GM10266 (cell line): ENCODE measurements around the gene NRXN3.

Experiments used
- DNase-seq: peaks from one replicate; pipeline ENCODE4 v3.0.0; 2012; ENCODE audit errors: extremely low spot score
- CTCF ChIP-seq: IDR thresholded peaks from 2 replicates; pipeline ENCODE4 v1.5.1; 2012; ENCODE audit warnings: mild to moderate bottlenecking, low read depth; ENCODE audit not compliant: control insufficient read depth, insufficient read depth; ENCODE audit errors: missing control alignments

NRXN3 gene

GRCh38 chr14:79412822-79413221, 1242.6 kb downstream of the NRXN3 start:
- no peak for TF ChIP-seq CTCF
- DNase-seq: no peak

GRCh38 chr14:79413734-79414428, 1243.7 kb downstream of the NRXN3 start:
- no peak for TF ChIP-seq CTCF
- no peak for DNase-seq

GRCh38 chr14:79415726-79416125, 1245.6 kb downstream of the NRXN3 start:
- no peak for DNase-seq
- no peak for TF ChIP-seq CTCF

GRCh38 chr14:79417961-79418360, 1247.8 kb downstream of the NRXN3 start:
- no peak for DNase-seq
- TF ChIP-seq CTCF: no peak

GRCh38 chr14:79418649-79419415, 1248.7 kb downstream of the NRXN3 start:
- TF ChIP-seq CTCF: no peak
- no peak for DNase-seq

- no peak for DNase-seq
- no peak for TF ChIP-seq CTCF
Observed at GRCh38 chr14:79419571-79420327, 1249.6 kb downstream of the NRXN3 start.
